MM.1S (cell line): ENCODE data around the gene ADAMTS6.
"Not testable (repeated sequence)": the region's sequence is repeated elsewhere in the genome, so short reads cannot be mapped to it uniquely, and the experiment has no call there.

Source experiments
- DNase-seq: peaks from one replicate; pipeline ENCODE4 v3.0.0-alpha.2; 2015
- H2AFZ ChIP-seq: fragments of 300-600 bp; sonication (generic); 2 replicates; pipeline ENCODE4 v1.6.0; 2016; ENCODE audit warnings: antibody characterized with exemption, low read length
- H3F3A ChIP-seq: fragments of 300-600 bp; sonication (generic); 2 replicates; pipeline ENCODE4 v1.6.1; 2016; ENCODE audit warnings: mild to moderate bottlenecking, antibody characterized with exemption, low read length, moderate library complexity, mixed read lengths; ENCODE audit not compliant: insufficient read depth
- H3K27ac ChIP-seq: fragments of 300-600 bp; sonication (generic); 2 replicates; pipeline ENCODE4 v1.5.1; 2016; ENCODE audit warnings: mild to moderate bottlenecking, low read length
- H3K27me3 ChIP-seq: fragments of 300-600 bp; sonication (generic); replicated peaks from 2 replicates; pipeline ENCODE4 v1.6.0; 2016; ENCODE audit warnings: low read length; ENCODE audit not compliant: insufficient read depth
- H3K36me3 ChIP-seq: fragments of 300-600 bp; sonication (generic); replicated peaks from 2 replicates; pipeline ENCODE4 v1.6.1; 2016; ENCODE audit warnings: mild to moderate bottlenecking, low read length, mixed read lengths; ENCODE audit not compliant: insufficient read depth
- H3K4me1 ChIP-seq: fragments of 300-600 bp; sonication (generic); 2 replicates; pipeline ENCODE4 v1.6.1; 2016; ENCODE audit warnings: low read length, mixed read lengths
- H3K4me2 ChIP-seq: fragments of 300-600 bp; sonication (generic); 2 replicates; pipeline ENCODE4 v1.6.0; 2016; ENCODE audit warnings: low read depth, low read length
- H3K4me3 ChIP-seq: fragments of 300-600 bp; sonication (generic); 2 replicates; pipeline ENCODE4 v1.5.1; 2016; ENCODE audit warnings: low read length, mixed read lengths
- H3K79me2 ChIP-seq: fragments of 300-600 bp; sonication (generic); 2 replicates; pipeline ENCODE4 v1.6.1; 2016; ENCODE audit warnings: mixed run types, low read length, mixed read lengths
- H3K9ac ChIP-seq: fragments of 300-600 bp; sonication (generic); 2 replicates; pipeline ENCODE4 v1.6.1; 2016; ENCODE audit warnings: low read length, mixed read lengths
- H3K9me2 ChIP-seq: fragments of 300-600 bp; sonication (generic); replicated peaks from 2 replicates; pipeline ENCODE4 v1.6.1; 2016; ENCODE audit warnings: mild to moderate bottlenecking, low read length, mixed read lengths; ENCODE audit not compliant: insufficient read depth
- H3K9me3 ChIP-seq: fragments of 300-600 bp; sonication (generic); replicated peaks from 2 replicates; pipeline ENCODE4 v1.6.1; 2016; ENCODE audit warnings: mild to moderate bottlenecking, low read length, mixed read lengths; ENCODE audit not compliant: insufficient read depth
- H4K20me1 ChIP-seq: fragments of 300-600 bp; sonication (generic); 2 replicates; pipeline ENCODE4 v1.6.1; 2016; ENCODE audit warnings: mild to moderate bottlenecking, low read length, moderate library complexity, mixed read lengths; ENCODE audit not compliant: insufficient read depth
- EZH2 ChIP-seq: fragments of 300-600 bp; sonication (generic); optimal IDR thresholded peaks from 2 replicates; pipeline ENCODE3; 2017; ENCODE audit warnings: low read depth, mild to moderate bottlenecking, antibody characterized with exemption, low read length, mixed read lengths
- EZH2phosphoT487 ChIP-seq: fragments of 300-600 bp; sonication (generic); IDR thresholded peaks from 2 replicates; pipeline ENCODE4 v1.6.1; 2018; ENCODE audit warnings: antibody characterized with exemption, low read length
- TF ChIP-seq, protein P1 (sequence below): fragments of 300-600 bp; sonication (generic); IDR thresholded peaks from 2 replicates; pipeline ENCODE4 v1.5.1; 2016; ENCODE audit warnings: antibody characterized with exemption, low read length, mixed read lengths

ADAMTS6 gene

DNA sequence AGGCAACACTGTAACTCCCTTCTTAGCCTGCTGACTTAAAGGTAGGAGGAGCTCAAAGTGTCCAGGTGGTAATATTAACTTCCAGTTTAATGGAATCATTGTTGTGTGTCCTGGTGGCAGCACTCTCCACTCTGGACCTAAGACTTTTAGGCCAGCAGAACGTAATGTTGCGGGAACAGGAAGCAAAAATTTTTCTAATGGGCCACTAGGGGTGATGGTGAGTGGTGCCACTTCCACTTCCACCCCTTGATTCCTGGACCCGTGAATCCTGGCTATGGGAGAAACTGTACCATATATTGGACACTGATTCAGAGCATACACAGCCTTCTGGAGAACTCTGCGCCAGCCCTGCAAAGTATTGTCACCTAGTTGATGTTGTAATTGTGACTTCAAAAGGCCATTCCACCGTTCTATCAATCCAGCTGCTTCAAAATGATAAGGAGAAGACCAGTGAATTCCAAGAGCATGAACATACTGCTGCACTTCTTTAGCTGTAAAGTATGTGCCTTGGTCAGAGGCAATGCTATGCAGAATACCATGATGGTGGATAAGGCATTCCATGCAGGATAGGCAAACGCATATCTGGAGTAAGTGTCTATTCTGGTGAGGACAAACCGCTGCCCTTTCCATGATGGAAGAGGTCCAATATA is 6.4 kb upstream of the ADAMTS6 start:
- not testable (repeated sequence) for H3F3A ChIP-seq, DNase-seq, H3K9me3 ChIP-seq, H2AFZ ChIP-seq, H4K20me1 ChIP-seq, H3K9ac ChIP-seq, H3K36me3 ChIP-seq, H3K27me3 ChIP-seq, H3K27ac ChIP-seq, H3K4me3 ChIP-seq, H3K79me2 ChIP-seq, H3K4me2 ChIP-seq, H3K4me1 ChIP-seq, H3K9me2 ChIP-seq
- TF ChIP-seq, protein P1, sequence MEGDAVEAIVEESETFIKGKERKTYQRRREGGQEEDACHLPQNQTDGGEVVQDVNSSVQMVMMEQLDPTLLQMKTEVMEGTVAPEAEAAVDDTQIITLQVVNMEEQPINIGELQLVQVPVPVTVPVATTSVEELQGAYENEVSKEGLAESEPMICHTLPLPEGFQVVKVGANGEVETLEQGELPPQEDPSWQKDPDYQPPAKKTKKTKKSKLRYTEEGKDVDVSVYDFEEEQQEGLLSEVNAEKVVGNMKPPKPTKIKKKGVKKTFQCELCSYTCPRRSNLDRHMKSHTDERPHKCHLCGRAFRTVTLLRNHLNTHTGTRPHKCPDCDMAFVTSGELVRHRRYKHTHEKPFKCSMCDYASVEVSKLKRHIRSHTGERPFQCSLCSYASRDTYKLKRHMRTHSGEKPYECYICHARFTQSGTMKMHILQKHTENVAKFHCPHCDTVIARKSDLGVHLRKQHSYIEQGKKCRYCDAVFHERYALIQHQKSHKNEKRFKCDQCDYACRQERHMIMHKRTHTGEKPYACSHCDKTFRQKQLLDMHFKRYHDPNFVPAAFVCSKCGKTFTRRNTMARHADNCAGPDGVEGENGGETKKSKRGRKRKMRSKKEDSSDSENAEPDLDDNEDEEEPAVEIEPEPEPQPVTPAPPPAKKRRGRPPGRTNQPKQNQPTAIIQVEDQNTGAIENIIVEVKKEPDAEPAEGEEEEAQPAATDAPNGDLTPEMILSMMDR: 0 out of 2 replicates have a peak, but pooled peaks have one; percentile 9

DNA sequence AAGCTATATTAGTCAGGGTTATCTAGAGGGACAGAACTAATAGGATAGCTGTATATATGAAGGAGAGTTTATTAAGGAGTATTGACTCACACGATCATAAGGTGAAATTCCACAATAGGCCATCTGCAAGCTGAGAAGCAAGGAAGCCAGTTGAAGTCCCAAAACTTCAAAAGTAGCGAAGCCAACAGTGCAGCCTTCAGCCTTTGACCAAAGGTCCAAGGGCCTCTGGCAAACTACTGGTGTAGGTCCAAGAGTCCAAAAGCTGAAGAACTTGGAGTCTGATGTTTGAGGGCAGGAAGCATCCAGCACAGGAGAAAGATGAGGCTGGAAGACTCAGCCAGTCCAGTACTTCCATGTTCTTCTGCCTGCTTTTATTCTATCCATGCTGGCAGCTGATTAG is 5.1 kb upstream of the ADAMTS6 start:
- not testable (repeated sequence) for H4K20me1 ChIP-seq, H3K9me2 ChIP-seq, H3K27ac ChIP-seq, H3K27me3 ChIP-seq, H2AFZ ChIP-seq, H3K9ac ChIP-seq, H3K36me3 ChIP-seq, H3K9me3 ChIP-seq, DNase-seq, H3F3A ChIP-seq, H3K4me2 ChIP-seq, H3K4me3 ChIP-seq, H3K4me1 ChIP-seq, H3K79me2 ChIP-seq

DNA sequence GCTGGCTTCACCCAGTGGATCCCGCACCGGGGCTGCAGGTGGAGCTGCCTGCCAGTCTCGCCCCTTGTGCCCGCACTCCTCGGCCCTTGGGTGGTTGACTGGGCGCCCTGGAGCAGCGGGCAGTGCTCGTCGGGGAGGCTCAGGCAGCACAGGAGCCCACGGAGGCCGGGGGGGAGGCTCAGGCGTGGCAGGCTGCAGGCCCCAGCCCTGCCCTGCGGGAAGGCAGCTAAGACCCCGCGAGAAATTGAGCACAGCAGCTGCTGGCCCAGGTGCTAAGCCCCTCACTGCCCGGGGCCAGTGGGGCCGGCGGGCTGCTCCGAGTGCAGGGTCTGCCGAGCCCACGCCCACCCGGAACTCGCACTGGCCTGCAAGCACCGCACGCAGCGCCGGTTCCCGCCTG is 3.7 kb upstream of the ADAMTS6 start:
- no peaks in the 10 kb centered on the region for H3K36me3 ChIP-seq
- no peak for DNase-seq
- no peaks in the 10 kb centered on the region for H3K79me2 ChIP-seq
- TF ChIP-seq EZH2 (no peak), EZH2phosphoT487 (no peak)
- TF ChIP-seq, protein P1: no peak
- no peaks in the 10 kb centered on the region for H3K27me3 ChIP-seq
- no peak overlapping the region for H3K4me3 ChIP-seq
- no peak overlapping the region for H2AFZ ChIP-seq
- H3K4me2 ChIP-seq: no peak overlapping the region
- H3K4me1 ChIP-seq: peaks cover 6% of the 10 kb centered on the region; the same call in 1 of the 2 replicates
- H3K9me3 ChIP-seq: no peaks in the 10 kb centered on the region
- no peak overlapping the region for H3K9ac ChIP-seq
- H3K27ac ChIP-seq: no peak overlapping the region
- peaks cover 4% of the 10 kb centered on the region; the same call in 1 of the 2 replicates for H3F3A ChIP-seq
- no peaks in the 10 kb centered on the region for H3K9me2 ChIP-seq
- H4K20me1 ChIP-seq: no peaks in the 10 kb centered on the region

DNA sequence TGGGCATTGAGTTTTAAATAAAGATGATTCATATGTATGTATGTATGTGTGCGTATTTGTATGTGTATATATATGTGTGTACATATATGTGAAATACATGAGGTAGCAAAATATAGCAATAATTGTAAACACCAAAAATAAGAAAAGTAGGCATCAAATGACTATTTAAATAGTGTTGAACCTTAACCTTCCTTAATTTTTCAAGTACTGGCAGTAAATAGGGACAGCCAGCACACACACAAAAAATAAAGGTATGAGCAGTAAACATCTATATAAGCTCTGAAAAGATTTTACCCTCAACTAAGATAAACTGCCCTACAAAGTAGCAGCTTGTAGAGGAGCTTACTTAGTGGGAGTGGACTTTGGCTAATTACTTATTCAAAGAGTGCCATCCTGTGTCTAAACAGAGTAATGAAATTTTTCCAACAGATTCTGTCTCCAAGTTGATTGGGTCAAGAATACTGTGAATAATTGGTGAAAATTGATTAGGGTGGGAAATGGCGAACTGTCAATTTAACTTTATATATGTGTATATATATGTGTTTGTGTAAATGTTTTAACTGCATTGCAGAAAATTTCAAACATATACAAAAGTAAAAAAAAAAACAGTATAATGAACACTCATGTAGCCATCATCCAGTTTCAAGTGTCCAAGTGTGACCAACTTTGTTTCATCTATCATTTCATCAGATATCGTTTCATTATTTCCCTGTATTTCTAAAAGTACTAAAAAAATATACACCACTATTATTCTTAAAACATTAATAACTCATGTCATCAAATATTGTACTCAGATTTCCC is 2.0 kb upstream of the ADAMTS6 start:
- H3K4me1 ChIP-seq: peaks cover 6% of the 10 kb centered on the region; the same call in 1 of the 2 replicates
- no peaks in the 10 kb centered on the region for H3K9me3 ChIP-seq
- no peaks in the 10 kb centered on the region for H3K27me3 ChIP-seq
- no peaks in the 10 kb centered on the region for H3K36me3 ChIP-seq
- no peak overlapping the region for H3K27ac ChIP-seq
- H4K20me1 ChIP-seq: no peaks in the 10 kb centered on the region
- H3K4me3 ChIP-seq: peak overlapping the region; percentile 75
- no peaks in the 10 kb centered on the region for H3K9me2 ChIP-seq
- peaks cover 4% of the 10 kb centered on the region; the same call in 1 of the 2 replicates for H3F3A ChIP-seq
- peak overlapping the region; percentile 83 for H3K4me2 ChIP-seq
- peak overlapping the region; percentile 56; the same call in 1 of the 2 replicates for H2AFZ ChIP-seq
- no peak overlapping the region for H3K9ac ChIP-seq
- TF ChIP-seq EZH2phosphoT487 (no peak), EZH2 (no peak)
- TF ChIP-seq, protein P1: peak; percentile 60
- H3K79me2 ChIP-seq: no peaks in the 10 kb centered on the region
- peak; percentile 68 for DNase-seq
